ENCODE results near the gene LRRC4B.
A peak's percentile ranks its signal among the peaks of the same experiment; 100 is the strongest.

LRRC4B gene

DNA sequence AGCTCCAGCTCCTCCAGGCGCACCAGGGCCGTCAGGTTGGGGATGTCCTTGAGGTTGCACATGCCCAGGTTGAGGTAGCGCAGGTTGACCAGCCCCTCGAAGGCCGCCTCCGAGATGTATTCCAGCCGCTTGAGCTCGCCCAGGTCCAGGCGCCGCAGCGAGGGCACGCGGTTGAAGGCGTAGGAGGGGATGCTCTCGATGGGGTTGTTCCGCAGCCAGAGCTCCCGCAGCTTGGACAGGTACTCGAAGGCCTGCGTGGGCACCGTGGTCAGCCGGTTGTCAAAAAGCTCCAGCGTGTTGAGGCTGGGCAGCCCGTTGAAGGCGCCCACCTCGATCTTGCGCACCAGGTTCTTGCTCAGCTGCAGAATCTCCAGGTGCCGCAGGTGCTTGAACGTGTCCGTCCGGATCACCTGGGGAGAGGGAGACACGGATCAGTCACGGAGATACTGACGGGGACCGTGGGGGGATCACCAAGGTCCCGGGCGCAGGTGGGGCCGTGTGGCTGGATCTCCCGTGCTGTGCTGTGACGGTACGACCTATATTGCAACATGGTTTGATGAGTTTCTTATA lies 49.1 kb downstream of the LRRC4B start:
- DNase-seq, result no peak

DNA sequence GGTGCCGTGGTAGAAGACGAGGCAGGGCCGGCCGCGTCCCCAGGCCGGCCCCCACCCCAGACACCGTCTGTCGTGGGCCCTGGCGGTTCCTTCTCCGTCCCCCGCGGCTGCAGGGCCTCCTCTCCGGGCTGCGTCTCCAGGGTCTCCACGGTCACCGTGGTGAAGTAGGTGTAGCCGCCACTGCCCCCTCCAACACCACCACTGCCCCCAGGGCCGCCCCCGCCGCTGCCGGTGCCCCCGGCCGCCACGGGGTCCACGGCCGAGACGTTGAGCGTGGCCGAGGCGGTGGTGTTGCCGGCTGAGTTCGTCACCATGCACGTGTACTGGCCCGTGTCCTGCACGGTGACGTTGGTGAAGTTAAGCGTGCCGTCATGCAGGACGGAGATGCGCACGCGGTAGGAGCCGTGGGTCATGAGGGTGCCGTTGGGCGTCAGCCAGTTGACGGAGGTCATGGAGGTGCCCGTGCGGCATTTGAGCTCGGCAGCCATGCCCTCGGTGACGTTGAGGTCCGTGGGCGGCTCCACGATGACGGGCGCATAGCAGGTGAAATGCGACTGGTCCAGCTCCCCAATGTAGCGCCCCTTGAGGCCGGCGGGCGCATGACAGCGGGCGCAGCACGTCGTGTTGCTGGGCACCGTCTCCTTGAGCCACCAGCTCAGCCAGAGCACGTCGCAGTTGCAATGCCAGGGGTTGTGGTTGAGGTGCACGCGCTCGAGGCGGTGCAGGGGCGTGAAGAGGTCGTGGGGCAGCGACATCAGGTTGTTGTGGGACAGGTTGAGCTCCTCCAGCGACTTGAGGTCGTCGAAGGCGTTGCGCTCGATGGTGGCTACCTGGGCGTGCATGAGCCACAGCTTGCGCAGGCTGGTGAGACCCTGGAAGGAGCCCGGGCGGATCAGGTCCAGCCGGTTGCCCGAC lies 49.9 kb downstream of the LRRC4B start:
- no peak for DNase-seq

DNA sequence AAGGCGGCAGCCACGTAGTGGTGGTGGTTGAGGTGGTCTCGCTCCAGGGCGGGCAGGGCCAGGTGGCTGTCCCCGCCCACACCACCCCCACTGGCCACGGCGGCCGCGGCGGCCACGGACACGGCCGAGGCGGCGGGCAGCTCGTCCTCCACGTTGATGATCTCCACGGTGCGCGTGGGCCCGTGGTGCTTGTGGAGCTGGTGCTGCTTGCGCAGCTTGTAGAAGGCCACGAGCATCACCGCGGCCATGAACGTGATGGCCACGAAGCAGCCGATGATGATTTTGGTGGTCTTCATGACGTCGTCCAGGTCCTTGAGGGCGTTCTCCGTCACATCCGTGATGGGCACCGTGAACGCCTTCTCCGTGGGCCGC lies 50.5 kb downstream of the LRRC4B start:
- no peak for DNase-seq

GRCh38 chr19:50516964-50517703 lies 51.1 kb downstream of the LRRC4B start:
- no peak for DNase-seq

GRCh38 chr19:50516456-50516855 lies 51.8 kb downstream of the LRRC4B start:
- DNase-seq, result no peak

- no peak for DNase-seq
These were observed 53.1 kb downstream of the LRRC4B start for GRCh38 chr19:50515168-50515561.

DNA sequence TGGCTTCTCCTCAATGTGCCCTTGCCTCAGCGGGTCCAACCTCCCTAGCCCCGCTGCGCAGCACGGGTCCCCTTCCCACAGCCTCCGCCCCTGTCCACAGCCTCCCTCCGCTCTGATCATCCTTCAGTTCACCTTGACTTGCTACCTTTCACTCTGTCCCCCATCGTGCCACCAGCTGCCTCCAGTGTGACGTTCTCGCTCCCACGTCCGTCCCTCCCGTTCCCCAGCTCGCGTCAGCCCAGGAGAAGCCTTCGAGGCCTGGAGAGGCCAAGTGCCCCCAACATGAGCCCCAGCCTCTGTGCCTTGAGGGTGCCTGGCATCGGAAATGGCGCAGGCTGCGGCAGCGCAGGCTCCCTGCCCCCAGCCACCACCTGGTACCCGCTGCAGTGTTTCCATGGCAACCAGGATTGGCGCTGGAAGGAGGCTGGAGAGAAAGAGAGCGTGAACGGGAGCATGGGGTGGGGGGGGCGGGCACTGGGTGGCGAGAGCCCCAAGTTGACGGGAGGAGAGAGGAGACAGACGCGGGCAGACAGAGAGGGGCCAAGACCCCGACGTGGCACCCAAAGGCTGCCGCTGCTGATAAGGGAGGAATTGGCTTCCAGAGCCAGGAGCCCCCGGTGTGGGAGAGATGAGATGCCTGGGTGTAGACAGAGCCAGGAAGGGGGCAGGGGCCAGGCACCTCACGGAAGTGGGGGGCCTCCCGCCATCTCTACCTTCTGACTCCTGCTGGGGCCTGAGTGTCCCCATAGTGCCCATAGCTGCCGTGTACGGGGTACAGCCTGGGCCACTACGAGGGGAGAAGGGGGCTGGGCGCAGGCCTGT lies 53.7 kb downstream of the LRRC4B start:
- peak; percentile 5 to 95 (median 88) for DNase-seq

DNA sequence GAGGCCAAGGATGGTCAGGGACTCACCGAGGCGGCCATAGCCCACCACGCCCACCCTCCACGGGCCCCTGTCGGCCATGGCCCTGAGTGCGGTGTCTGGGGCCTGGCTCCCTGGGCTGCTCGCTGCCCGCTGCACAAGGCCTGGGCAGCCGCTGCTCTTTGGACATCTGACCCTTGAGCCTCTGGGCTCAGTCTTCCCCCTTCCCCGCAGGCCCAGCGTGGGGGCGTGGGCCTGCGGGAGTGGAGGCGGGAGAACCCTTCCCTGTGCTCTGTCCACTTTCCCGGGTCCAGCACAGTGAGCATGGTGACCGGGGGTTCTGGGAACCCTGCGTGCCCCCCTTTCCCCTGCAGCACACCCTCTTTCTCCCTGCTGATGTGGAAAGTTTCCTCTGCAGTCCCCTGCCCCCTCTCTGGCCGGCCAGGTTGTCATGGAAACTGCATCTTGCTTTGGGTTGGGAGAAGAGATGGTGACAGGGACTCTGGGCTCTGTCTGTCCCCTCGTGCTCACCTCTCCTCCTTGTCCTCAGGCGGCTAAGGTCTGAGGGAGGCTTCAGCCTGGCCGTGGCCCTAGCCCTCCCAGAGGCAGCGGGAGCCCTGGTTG lies 54.4 kb downstream of the LRRC4B start, which contains the start of gene ASPDH:
TSS of gene ASPDH (minus strand) at position 168 of the 600 bp plus-strand sequence. CDS start at position 78, 90 bp downstream.
- DNase-seq, result peak in 1 of 3 experiments; percentile 36

DNA sequence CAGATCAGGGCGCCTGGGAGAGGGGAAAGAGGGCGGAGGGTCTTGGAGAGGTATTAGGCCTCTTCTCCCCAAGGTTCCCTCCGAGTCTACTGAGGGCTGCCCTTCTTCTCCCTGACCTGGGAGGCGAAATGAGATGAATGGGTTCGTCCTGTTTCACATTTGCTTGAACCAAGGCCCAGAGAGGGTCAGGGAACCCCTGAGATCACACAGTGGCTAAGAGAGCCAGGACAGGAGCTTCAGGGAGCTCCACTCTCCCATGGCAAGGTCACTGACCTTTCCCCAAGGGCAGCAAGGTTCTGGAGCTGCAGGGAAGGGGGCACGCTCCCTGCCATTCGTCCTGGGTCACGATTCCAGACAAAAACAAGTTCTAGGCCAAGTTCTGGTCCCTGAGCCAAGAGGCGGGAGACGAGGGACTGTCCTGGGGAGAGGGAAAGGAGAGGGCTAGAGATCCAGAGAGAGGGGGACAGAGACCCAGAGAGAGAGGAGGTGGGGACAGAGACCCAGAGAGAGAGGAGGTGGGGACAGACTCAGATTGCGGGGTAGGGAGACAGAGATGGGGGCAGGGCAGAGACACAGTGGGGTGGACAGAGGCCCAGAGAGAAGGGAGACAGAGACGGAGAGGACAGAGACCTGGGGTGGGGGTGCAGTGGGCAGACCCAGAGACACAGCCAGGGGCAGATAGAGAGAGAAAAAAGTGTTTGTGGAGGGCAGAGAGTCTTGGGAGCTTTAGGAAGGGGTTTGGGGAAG lies 55.1 kb downstream of the LRRC4B start:
- DNase-seq, result no peak

- DNase-seq, result no peak
These were observed 55.9 kb downstream of the LRRC4B start for GRCh38 chr19:50512112-50512998.

DNA sequence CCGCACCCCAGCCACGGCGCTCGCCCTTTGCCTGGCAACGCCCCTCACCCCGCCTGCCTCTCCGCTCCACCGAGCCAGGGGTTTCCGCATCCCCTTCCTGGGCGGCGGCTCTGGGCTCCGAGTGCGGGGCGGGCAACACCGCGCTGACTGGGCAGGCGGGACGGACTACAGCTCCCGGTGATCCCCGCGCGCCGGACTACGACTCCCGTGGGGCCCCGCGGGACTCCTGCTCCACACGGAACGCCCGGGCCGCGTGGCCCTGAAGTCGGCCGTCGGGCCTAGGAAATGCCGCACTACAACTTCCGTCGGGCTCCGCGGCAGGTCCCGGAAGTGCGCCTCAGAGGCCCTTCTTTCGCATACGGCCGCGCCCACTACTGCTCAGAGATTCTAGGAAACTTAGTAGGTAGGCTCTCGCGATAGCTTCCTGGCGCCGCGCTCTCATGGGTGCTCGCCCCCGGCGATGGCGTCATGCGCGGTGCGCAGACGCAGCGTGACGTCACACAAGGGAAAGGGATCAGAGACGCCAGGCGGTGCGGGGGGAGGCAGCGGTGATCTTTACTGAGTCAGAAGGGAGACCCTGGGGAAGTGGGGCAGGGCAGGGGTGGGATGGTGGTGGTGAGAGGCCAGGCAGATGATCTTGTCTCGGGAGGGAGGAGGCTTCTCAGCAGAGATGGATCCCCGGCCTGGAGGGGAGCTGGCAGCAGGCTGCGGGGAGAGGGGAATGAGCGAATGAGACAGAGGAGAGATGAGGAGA lies 57.0 kb downstream of the LRRC4B start, which contains the start of gene JOSD2:
TSS of gene JOSD2 (minus strand) at position 123 of the 754 bp plus-strand sequence. CDS start 760 bp downstream, outside the sequence.
- DNase-seq, result peak; percentile 99

- peak in 2 of 3 experiments; percentile 99 for DNase-seq
These were observed 57.6 kb downstream of the LRRC4B start for GRCh38 chr19:50510700-50511068.

DNA sequence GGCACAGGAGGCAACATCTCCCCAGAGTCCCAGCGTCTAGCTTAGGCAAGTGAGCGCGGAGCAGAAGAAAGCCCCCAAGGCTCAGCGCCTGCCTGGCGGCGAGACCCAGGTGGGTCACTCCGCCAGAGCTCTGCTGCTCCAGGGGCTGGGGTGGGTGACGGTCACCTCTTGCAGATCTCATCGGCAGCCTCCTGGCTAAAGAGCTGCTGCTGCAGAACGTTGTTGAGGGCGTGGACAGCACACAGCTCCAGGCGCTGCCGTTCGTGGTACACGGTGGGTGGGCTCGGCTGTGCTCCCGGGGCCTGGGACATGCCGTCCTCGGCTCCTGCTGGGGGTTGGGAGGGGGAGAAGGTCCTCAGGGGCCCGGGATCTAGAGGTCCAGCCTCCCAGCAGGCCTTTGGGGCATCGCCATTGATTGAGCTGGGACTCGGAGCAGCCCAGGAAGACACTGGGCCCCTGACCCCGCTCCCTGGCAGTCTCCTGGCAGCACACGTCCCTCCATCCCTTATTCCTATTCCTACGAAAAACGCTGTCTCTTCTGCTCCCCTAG lies 58.0 kb downstream of the LRRC4B start:
- DNase-seq, result peak in 1 of 3 experiments; percentile 82

GRCh38 chr19:50509366-50509765 lies 58.9 kb downstream of the LRRC4B start:
- DNase-seq, result no peak

- DNase-seq, result no peak
These were observed 59.4 kb downstream of the LRRC4B start for GRCh38 chr19:50508843-50509190.

GRCh38 chr19:50507376-50507775 lies 60.9 kb downstream of the LRRC4B start:
- no peak for DNase-seq

- no peak for DNase-seq
These were observed 61.5 kb downstream of the LRRC4B start for GRCh38 chr19:50506700-50507099.

- no peak for DNase-seq
These were observed 62.2 kb downstream of the LRRC4B start for GRCh38 chr19:50505856-50506611.
